Osteocyte (in vitro differentiated cells): Measurements from ENCODE around the gene RNF2. TPM values are rescaled to one million over a fixed set of nuclear protein-coding genes. Genes with fewer than 3 reads are reported as not detected.

ENCODE experiments used
- DNase-seq: peaks from one replicate; pipeline ENCODE4 v3.0.0; 2021; ENCODE audit warnings: mixed read lengths; ENCODE audit not compliant: unreplicated experiment; ENCODE audit errors: extremely low spot score
- H3K27ac Mint-ChIP-seq: one replicate; pipeline ENCODE4 v1.8.0; 2021; ENCODE audit warnings: mild to moderate bottlenecking, mixed read lengths; ENCODE audit not compliant: unreplicated experiment
- H3K27me3 Mint-ChIP-seq: one replicate; pipeline ENCODE4 v1.8.0; 2021; ENCODE audit warnings: mixed read lengths; ENCODE audit not compliant: unreplicated experiment
- H3K36me3 Mint-ChIP-seq: one replicate; pipeline ENCODE4 v1.8.0; 2021; ENCODE audit warnings: mixed read lengths; ENCODE audit not compliant: unreplicated experiment
- H3K4me1 Mint-ChIP-seq: one replicate; pipeline ENCODE4 v1.8.0; 2021; ENCODE audit warnings: mixed read lengths; ENCODE audit not compliant: unreplicated experiment
- H3K4me3 Mint-ChIP-seq: one replicate; pipeline ENCODE4 v1.8.0; 2021; ENCODE audit warnings: mild to moderate bottlenecking, moderate library complexity, mixed read lengths; ENCODE audit not compliant: unreplicated experiment
- H3K9me3 Mint-ChIP-seq: one replicate; pipeline ENCODE4 v1.8.0; 2021; ENCODE audit warnings: mixed read lengths; ENCODE audit not compliant: unreplicated experiment
- CTCF ChIP-seq: fragments of 200-600 bp; sonication (generic); IDR thresholded peaks from 2 replicates; pipeline ENCODE4 v1.5.0; 2021; ENCODE audit warnings: antibody characterized with exemption, mild to moderate bottlenecking, moderate library complexity
- total RNA-seq: library from RNA; stranded (reverse); gene quantifications from 2 replicates; pipeline ENCODE4 v1.2.1, GENCODE V29; 2021

The RNF2 gene
- total RNA-seq, 1 donor from 2014 or later: 19.5 TPM

GRCh38 chr1:185015631-185016030, 29.7 kb upstream of the RNF2 start:
- no peaks in the 10 kb centered on the region for H3K9me3 Mint-ChIP-seq
- peaks cover 4% of the 10 kb centered on the region for H3K4me1 Mint-ChIP-seq
- H3K27ac Mint-ChIP-seq: no peak overlapping the region
- DNase-seq: no peak
- H3K4me3 Mint-ChIP-seq: no peak overlapping the region
- TF ChIP-seq CTCF: no peak
- H3K27me3 Mint-ChIP-seq: peaks cover 13% of the 10 kb centered on the region
- H3K36me3 Mint-ChIP-seq: no peaks in the 10 kb centered on the region

DNA sequence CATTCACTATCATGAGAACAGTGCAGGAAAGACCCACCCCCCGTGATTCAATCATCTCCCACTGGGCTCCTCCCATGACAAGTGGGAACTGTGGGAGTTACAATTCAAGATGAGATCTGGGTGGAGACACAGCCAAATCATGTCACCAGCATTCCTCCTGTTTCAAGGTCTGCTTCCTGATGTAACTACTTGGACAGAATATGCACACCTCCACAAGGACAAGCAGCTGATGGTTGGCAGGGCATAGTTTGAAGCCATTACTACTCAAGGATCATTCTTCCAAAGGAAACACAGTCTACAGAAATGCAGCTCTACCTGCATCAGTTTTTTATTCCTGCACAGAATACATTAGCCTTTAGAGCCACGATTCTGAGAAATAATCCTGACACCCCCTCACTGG, 28.5 kb upstream of the RNF2 start:
- TF ChIP-seq CTCF: no peak
- Mint-ChIP-seq H3K9me3 (peaks cover 4% of the 10 kb centered on the region), H3K4me3 (no peak overlapping the region), H3K27me3 (peaks cover 4% of the 10 kb centered on the region), H3K36me3 (no peaks in the 10 kb centered on the region), H3K4me1 (peaks cover 4% of the 10 kb centered on the region), H3K27ac (no peak overlapping the region)
- DNase-seq: no peak

DNA sequence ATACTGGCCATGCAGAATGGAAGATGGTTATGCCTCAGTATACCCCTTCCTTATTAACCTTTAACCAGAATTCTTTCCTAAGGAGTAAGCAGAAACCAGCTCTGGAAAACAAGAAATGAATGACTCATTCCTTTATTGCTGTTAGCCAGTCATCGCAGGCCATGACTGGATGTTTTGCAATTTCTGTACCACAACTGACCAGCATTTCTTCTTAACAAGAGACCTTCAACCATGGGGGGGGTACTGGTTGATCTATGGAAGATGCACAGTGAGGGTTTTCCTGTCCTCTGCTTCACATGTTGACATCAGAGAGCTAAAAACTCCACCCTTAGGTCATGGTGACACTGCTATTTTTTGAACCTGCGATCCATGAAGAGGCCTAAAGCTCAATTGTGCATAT, 28.0 kb upstream of the RNF2 start:
- peaks cover 4% of the 10 kb centered on the region for H3K4me1 Mint-ChIP-seq
- no peak overlapping the region for H3K27ac Mint-ChIP-seq
- peaks cover 4% of the 10 kb centered on the region for H3K9me3 Mint-ChIP-seq
- H3K36me3 Mint-ChIP-seq: no peaks in the 10 kb centered on the region
- H3K4me3 Mint-ChIP-seq: no peak overlapping the region
- TF ChIP-seq CTCF: no peak
- no peak for DNase-seq
- H3K27me3 Mint-ChIP-seq: no peaks in the 10 kb centered on the region

DNA sequence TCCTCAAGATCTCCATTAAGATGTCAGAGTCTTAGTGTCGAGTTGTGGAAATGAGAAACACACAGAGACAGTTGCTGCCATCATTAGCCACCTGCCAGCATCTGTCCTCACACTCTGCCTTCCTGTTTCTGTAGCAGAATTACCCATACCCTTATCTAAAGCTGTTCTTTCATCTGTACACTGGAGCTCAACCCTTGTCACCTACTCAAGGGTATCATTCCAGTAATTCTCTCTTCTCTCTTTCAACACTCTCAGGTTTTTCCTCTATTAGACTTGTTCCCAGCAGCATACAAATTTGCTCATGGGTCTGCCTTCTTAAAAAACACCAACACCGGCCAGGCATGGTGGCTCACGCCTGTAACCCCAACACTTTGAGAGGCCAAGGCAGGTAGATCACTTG, 27.4 kb upstream of the RNF2 start:
- Mint-ChIP-seq H3K4me1 (peaks cover 4% of the 10 kb centered on the region), H3K36me3 (no peaks in the 10 kb centered on the region), H3K27ac (no peak overlapping the region), H3K4me3 (no peak overlapping the region), H3K9me3 (peaks cover 10% of the 10 kb centered on the region), H3K27me3 (no peaks in the 10 kb centered on the region)
- TF ChIP-seq CTCF: no peak
- no peak for DNase-seq

DNA sequence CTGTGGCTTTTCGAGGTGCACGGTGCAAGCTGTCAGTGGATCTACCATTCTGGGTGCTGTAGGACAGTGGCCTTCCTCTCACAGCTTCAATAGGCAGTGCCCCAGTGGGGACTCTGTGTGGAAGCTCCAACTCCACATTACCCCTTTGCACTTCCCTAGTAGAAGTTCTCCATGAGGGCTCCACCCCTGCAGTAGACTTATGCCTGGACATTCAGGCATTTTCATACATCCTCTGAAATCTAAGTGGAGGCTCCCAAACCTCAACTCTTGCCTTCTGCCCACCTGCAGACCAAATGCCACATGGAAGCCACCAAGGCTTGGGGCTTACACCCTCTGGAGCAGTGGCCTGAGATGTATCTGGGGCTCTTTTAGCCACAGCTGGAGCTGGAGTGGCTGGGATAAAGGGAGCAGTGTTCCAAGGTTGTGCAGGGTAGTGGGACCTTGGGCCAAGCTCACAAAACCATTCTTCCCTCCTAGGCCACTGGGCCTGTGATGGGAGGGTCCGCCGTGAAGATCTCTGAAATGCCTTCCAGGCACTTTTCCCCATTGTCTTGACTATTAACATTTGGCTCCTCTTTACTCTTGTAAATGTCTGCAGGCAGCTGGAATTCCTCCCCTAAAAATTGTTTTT, 18.0 kb upstream of the RNF2 start:
- peaks cover 23% of the 10 kb centered on the region for H3K9me3 Mint-ChIP-seq
- no peaks in the 10 kb centered on the region for H3K4me1 Mint-ChIP-seq
- peaks cover 26% of the 10 kb centered on the region for H3K27me3 Mint-ChIP-seq
- H3K36me3 Mint-ChIP-seq: peaks cover 2% of the 10 kb centered on the region
- TF ChIP-seq CTCF: no peak
- no peak overlapping the region for H3K27ac Mint-ChIP-seq
- no peak for DNase-seq
- H3K4me3 Mint-ChIP-seq: no peak overlapping the region
